Keratinocyte (primary cell): ENCODE data around the gene SKA2.

Source experiments
- CTCF ChIP-seq, 3 experiments: IDR thresholded peaks in 1 of 3; conservative IDR thresholded peaks in 1 of 3; optimal IDR thresholded peaks in 1 of 3; 2 replicates in 2 of 3; 3 replicates in 1 of 3; pipeline versions ENCODE3 to v1.5.1; 2011; ENCODE audit warnings: low read length in 3 of 3, mild to moderate bottlenecking in 3 of 3, moderate library complexity in 2 of 3, control low read depth in 1 of 3, inconsistent platforms in 1 of 3; ENCODE audit not compliant: insufficient read depth in 2 of 3; ENCODE audit errors: extremely low read depth in 1 of 3
- EZH2 ChIP-seq: IDR thresholded peaks from one replicate; pipeline ENCODE4 v1.6.1; 2012; ENCODE audit warnings: inconsistent platforms, mild to moderate bottlenecking, low read length, moderate library complexity

GRCh38 chr17:59121901-59122480 lies 33.0 kb downstream of the SKA2 start:
- TF ChIP-seq CTCF (optimal IDR thresholded peaks at IDR 0.05 in 1 of 3, IDR thresholded peaks at IDR 0.05 in 1 of 3, conservative IDR thresholded peaks at IDR 0.05 in 1 of 3; ENCODE audit: extremely low read depth in 1 of 3, insufficient read depth in 2 of 3, low read length in 3 of 3) (no peak), EZH2 (no peak)
